Left colon (tissue), 2 donors: ENCODE measurements around the gene TEC. TPM values are rescaled to one million over a fixed set of nuclear protein-coding genes. Genes with fewer than 3 reads are reported as not detected.
A peak's percentile ranks its signal among the peaks of the same experiment; 100 is the strongest.
"Not testable (repeated sequence)": the region's sequence is repeated elsewhere in the genome, so short reads cannot be mapped to it uniquely, and the experiment has no call there.

Experiments
- ATAC-seq: fragments of 200-7000 bp; cut with Tn5 transposase; one replicate; pipeline ENCODE4 v1.9.1; 2020; ENCODE audit warnings: mild to moderate bottlenecking, moderate library complexity
- DNase-seq, 2 donors: peaks; one replicate each; pipeline ENCODE4 v3.0.0-alpha.2; 2020
- intact Hi-C, 2 donors: fragments of 100-400 bp; cut with DNase I in 1 of 2; cut with micrococcal nuclease in 1 of 2; formaldehyde crosslinking; loops; one replicate each; pipeline versions ENCODE4 v1.11.2 to v1.14.0; 2022; cut with DNase I, micrococcal nuclease
- long read RNA-seq: library from polyadenylated mRNA; unstranded; transcript quantifications from one replicate; pipeline ENCODE4 v2.0.0, GENCODE V29; 2021
- total RNA-seq, 2 donors: library from RNA; stranded (reverse); fragmentation: NEBNext Ultra II Directional; extraction: Animal tissue kit (Norgen Biotek cat#: 25700); gene quantifications; one replicate each; pipeline ENCODE4 v1.2.1, GENCODE V29; 2021
- donor health status: DM: no; HTN: no; CAD: no.
- donor health status: DM: yes; HTN: yes; CAD: no.

The TEC gene
- 1 to 10 TPM; 3.1 to 3.6 TPM for total RNA-seq
- long read RNA-seq, partial matches to known transcripts: 0 of 5 reads
- long read RNA-seq, other reads (novel, unspliced or antisense): 4 of 5 reads

DNA sequence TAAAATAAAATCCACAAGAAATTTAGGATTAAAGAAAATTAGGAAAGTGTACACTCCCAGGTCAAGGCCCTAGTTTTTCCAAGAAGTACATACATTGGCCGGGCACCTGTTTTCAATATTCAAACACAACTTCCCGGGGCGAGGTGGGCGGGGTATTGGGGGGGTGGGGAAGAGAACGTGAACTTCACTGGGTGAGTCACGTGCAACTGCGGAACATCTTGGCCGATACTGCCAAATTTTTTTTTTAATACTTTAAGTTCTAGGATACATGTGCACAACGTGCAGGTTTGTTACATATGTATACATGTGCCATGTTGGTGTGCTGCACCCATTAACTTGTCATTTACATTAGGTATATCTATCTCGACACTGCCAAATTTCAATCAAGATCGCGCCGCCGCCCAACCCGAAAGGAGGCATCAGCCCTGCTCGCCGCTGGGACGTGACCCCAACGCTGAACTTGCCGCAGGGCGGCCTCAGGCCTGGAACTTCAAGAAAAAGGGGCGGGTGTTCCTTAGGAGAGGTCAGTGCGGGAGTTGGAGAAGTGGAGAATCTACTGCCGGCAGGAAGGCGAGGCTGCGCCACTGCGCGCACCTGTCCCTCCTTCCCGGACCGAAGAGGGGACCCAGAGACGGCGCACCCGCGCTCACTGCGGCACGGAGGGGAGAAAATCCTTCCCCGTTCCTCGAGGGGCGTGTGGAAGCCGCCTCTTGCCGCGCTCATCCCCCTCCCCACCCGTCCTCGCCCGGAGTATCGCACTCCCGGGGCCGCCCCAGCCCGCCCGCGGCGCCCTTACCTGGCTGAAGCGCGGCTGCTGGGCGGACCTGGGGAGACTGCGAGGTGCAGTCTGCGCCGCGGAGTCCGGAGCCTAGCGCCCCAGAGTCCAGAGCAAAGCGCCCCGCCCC lies at the start of gene TEC:
Gene TEC (minus strand): TSS at position 883 of the 905 bp plus-strand sequence. CDS start 41,224 bp downstream, outside the sequence.
- DNase-seq (peak; percentile 44 to 60), ATAC-seq (peak; percentile 69)
- intact Hi-C loops: no loop called here

DNA sequence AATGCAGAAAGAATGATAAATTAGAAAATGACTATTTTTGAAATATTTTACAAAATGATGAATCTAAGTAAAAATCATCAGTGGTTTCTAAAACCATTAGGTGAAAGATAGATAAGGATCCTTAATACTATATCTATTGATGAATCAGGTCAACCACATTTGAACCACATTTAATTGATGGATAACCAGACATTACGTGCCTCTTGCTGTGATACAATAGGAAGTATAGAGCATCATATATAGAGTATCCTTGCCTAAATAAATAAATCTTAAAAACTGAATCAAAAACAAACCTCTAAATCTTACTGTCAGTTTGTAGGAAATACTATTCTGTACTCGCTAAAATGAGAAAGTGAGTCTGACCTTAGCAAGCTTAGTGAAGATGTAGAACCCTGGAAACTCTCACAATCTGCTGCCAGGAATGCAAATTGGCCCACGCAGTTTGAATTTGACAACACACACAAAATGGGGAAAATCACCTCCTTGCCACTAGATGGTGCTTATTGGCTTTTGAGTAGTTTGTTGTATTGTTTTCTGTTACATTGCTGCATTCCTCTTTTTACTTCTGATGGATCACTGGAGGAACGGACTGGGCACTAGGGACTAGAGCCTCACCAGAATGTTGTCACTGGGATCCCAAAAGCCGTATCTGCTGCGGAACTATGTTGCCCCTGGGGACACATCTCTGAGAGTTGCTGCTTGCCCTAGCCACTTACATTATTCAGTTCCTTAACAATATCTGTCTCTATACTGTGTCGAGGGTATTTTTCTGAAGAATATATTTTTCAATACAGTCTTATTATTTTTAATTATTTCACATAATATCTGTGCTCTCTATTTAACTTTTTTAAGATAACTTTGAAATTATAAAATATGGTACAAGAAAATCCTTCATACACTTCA lies 46.3 kb upstream of the TEC start:
- DNase-seq (no peak), ATAC-seq (peak; percentile 84)
- intact Hi-C loops: no loop called here

DNA sequence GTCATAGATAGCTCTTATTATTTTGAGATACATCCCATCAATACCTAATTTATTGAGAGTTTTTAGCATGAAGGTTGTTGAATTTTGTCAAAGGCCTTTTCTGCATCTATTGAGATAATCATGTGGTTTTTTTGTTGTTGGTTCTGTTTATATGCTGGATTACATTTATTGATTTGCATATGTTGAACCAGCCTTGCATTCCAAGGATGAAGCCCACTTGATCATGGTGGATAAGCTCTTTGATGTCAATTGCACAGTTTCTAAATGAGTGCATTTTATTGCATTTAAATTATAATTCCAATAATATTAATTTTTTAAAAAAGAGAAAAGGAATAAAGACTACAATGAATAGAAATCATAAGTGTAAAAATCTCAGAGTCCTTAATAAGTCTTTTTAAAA lies 45.1 kb upstream of the TEC start:
- intact Hi-C loops, ATAC-seq, DNase-seq: not testable (repeated sequence)

DNA sequence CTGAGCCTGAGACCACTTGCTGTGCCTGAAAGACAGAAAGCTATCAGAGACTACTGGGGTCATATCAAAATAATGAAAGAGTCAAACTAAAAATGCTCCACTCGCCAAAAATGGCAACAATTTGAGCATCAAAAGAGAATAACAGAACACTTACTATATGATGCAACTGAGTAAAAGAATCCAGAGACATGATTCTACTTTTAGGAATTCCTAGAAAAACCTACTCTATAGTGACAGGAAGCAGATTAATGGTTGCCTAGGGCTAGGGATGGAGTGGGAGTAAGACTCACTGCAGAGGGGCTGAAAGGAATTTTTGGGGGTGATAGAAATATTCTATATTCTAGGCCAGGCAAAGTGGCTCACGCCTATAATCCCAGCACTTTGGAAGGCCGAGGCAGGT lies 42.3 kb upstream of the TEC start:
- intact Hi-C loops: no loop called here
- ATAC-seq: no peak
- DNase-seq: no peak

DNA sequence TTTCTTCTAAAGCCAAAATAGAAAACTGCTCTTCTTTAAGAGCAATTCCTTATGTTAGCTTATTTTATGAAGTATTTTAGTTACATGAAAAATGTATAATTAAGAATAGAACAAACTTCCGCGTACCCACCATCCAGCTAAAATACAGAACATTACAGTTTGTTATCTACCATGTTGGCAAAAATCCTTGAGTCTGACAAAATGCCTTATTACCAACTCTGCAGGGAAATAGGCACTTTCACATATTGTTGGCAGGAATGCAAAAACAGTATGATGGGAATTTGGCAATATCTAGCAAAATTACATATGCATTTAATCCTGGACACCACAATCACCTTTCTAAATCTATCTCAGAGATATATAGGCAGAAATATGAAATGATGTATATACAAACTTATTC lies 39.3 kb upstream of the TEC start:
- no peak for ATAC-seq
- intact Hi-C loops: no loop called here
- DNase-seq: no peak

DNA sequence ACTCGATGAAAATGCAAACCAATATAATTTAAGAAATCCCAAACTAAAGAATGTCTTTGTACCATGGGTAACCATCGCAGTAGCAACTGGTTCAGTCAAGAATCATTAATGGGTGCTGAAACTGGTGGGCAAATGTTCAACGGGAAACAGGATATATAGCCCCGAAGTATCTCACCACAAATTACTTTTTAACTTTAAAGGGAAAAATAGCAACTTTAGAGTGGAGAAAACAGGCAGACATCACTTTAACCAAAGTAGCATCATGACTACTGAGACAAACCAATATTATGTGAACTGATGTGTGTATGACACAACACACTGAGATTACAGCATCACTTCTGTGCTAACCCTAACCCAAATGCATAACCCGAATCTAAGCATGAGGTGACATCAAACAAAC lies 37.9 kb upstream of the TEC start:
- intact Hi-C loops: no loop called here
- ATAC-seq (no peak), DNase-seq (no peak)

DNA sequence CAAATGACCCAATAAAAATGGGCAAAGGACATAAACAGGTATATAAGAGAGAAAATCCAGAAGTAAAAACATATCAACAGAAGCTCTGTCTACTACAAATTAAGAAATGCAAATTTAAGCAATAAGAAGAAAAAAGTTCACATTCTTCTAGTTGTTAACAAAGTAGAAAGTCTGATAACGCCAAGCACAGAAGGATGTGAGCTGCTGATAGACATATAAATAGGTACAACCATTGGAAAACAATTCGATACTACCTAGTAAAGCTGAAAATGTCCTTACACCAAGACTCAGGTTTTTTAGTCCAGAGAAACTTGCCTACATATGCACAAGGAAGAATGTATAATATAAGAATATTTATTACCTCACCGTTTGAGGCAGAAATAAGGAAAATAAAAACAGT lies 35.9 kb upstream of the TEC start:
- ATAC-seq: no peak
- intact Hi-C loops: no loop called here
- no peak for DNase-seq

DNA sequence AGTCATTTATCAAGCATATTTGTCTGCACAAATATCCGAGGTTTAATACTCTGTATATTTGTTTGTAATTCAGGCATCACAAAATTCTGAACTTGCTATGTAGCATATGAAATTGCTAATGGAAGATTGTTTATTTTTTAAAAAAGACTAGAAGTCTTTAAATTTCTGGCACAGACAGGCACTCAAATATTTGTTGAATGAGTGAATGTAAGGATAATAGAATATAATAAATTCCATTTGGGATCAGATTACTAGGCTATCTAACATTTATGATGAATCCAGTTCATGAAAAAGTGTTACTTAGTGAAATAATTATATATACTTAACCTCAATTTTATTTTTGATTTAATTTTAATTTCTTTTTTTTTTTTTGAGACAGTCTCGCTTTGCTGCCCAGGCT lies 30.4 kb upstream of the TEC start:
- intact Hi-C loops: no loop called here
- ATAC-seq (no peak), DNase-seq (no peak)

DNA sequence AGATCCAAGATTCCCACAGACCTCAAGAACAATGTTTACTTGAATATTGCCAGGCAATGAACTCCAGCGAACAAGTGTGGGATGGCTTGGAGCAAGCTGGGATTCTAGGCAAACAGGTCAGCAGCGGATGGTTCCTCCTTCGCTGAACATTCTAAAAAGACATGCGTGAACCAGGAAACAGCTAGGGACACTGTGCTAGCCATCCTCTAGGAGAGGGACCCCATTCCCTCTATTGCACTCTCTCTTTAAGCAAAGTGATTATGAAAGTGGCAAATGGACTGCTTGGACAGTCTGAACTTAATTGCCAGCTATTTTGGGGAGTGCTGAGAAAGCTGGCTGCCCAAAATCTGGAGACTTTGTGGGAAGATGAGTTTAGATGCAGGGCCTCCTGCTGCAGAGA lies 29.9 kb upstream of the TEC start:
- DNase-seq (no peak), ATAC-seq (no peak)
- intact Hi-C loops: no loop called here

DNA sequence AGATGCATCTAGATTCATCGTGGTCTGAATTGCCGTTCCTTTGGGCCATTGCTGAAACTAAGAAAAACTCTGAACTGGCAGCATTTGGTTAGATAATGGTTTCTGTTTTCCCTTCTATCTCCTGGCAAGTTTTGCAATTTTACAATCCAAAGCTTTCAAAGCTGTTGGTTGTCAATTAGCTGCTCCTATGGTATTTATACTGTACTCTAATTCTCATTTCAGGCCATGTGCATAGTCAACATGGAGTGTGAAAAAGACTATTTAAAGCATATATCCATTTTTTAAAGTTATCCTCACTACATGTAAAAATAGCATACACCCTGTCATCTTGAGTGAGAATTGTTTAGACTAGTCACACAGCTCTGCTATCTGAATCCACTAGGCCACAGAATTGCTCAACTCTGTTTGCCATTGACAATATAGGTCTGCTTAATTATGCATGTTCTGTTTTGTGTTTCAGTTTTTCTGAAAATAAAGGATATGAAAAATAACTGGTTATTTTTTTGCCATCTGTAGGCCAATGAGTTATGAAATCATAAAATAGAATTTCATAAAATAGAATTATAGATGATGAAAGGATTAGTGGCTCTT lies 27.7 kb upstream of the TEC start:
- DNase-seq: no peak
- ATAC-seq: no peak
- intact Hi-C loops: no loop called here

DNA sequence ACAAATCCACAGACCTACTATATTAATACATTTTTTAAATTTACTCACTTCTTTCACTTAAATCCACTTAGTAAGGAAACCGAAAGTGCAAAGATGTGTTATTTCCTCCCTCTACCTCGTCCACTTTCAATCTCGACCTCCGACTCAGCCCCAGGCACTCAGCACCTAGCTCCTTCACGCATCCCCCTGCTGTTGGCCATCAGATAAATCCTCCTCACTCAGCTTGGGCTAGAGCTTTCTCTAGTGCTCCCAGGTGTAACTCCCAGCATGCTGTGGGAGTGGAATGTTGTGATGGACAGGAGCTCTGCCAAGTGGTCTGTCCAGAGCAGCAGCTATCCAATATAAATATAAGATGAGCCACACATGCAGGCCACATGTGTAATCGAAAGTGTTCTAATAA lies 26.7 kb upstream of the TEC start:
- intact Hi-C loops: no loop called here
- no peak for ATAC-seq
- DNase-seq: no peak

DNA sequence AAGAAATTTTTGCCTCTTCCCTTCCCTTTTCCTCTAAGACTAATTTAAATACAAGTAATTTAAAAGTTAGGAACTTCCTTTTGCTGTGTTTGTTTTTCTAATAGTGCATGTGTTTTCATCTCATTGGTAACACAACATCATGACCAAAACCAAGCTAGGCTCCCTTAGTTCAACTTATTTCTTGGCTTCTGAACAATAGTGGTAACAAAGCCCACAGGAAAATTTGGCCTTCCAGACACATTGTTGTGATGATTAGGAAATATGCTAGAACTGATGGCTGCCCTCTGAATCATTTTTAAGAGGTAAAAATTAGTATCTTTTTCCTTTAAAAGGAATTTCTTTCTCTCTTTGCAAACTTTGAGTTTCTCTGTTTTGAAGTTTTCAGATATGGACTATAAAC lies 25.5 kb upstream of the TEC start:
- intact Hi-C loops: no loop called here
- DNase-seq (no peak), ATAC-seq (no peak)

DNA sequence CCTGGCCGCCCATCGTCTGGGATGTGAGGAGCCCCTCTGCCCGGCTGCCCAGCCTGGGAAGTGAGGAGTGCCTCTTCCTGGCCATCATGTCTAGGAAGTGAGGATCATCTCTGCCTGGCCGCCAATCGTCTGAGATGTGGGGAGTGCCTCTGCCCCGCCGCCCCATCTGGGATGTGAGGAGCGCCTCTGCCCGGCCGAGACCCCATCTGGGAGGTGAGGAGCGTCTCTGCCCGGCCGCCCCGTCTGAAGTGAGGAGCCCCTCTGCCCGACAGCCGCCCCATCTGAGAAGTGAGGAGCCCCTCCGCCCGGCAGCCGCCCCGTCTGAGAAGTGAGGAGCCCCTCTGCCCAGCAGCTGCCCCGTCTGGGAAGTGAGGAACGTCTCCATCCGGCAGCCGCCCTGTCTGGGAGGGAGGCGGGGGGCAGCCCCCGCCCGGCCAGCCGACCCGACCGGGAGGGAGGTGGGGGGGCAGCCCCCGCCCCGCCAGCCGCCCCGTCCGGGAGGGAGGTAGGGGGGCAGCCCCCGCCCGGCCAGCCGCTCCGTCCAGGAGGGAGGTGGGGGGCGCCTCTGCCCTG lies 22.7 kb upstream of the TEC start:
- ATAC-seq, intact Hi-C loops, DNase-seq: not testable (repeated sequence)

DNA sequence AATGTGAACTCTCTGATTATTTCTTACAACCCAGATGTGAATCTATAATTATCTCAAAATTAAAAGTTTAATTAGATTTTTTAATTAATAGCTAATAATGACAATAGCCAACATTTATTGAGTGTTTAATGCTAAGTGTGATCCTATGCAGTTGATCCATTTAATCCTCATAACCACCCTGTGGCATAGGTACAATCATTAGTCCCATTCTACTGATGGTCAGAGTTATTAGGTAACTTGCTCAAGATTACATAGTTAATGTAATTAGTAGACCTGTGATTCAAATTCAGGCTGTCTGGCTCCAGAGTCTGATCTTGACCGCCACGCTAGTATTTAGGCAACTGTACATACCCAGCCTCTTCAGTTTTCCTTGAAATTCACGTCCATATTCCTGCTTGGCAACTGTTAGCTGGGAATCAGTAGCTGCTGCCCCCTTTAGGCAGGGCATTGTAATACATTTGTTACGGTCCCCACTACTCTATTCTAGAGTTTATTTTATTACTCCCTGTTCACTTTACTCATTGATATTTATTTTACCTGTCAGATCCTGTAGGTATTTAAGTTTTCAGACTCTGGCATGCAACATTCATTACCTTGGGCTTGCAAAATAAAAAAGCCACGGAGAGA lies 20.6 kb upstream of the TEC start:
- intact Hi-C loops: no loop called here
- peak; percentile 82 for ATAC-seq

DNA sequence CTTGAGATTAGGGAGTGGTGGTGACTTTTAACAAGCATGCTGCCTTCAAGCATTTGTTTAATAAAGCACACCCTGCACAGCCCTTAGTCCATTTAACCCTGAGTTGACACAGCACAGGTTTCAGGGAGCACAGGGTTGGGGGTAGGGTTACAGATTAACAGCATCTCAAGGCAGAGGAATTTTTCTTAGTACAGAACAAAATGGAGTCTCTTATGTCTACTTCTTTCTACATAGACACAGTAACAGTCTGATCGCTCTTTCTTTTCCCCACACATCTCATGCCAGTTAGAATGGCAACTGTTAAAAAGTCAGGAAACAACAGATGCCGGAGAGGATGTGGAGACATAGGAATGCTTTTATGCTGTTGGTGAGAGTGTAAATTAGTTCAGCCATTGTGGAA lies 16.4 kb upstream of the TEC start:
- intact Hi-C loops, DNase-seq, ATAC-seq: not testable (repeated sequence)

More for the DNA sequence above, 20.6 kb upstream of the TEC start:
- DNase-seq: no peak

DNA sequence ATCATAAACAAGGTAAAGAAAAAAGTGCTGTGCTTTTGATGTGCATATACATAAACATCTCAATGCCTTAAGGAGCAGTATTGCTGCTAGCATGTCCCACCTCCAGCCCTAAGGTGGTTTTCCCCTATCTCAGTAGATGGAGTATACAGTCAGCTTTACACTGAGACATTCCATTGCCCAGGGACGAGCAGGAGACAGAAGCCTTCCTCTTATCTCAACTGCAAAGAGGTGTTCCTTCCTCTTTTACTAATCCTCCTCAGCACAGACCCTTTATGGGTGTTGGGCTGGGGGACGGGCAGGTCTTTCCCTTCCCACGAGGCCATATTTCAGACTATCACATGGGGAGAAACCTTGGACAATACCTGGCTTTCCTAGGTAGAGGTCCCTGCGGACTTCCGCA lies 16.0 kb upstream of the TEC start:
- ATAC-seq, DNase-seq, intact Hi-C loops: not testable (repeated sequence)

DNA sequence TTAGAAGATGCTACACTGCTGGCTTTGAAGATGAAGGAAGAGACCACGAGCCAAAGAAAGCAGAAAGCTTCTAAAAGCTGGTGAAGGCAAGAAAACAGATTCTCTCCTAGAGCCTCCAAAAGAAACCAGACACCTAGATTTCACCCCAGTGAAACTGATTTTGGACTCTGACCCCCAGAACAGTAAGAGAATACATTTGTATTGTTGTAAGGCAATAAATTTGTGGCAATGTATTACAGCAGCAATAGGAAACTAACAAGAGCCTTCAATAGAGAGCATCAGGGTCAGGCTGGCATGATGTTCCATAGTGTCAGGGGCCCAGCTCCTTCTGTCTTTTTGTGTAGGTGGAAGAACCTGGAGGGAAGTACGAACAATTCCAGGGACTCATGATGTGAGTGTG lies 6.0 kb upstream of the TEC start:
- intact Hi-C loops: no loop called here
- DNase-seq (no peak), ATAC-seq (peak; percentile 90)

DNA sequence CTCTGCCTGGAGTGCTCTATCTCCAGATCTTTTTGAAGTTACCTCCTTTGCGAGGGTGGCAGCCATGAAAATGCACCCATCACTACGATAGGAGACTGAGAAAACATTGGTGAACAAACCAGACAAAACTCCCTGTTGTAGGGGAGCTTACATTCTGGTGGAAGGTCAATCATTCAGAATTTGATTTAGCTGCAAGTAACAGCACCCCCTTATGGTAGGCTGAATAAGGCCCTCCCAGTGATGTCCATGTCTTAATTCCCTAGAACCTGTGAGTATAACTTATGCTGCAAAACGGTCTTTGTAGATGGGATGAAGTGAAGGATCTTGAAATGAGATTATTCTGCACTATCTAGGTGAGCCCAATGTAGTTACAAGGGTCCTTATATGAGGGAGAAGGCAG lies 5.6 kb upstream of the TEC start:
- peak; percentile 56 for ATAC-seq
- DNase-seq: no peak
- intact Hi-C loops: no loop called here

DNA sequence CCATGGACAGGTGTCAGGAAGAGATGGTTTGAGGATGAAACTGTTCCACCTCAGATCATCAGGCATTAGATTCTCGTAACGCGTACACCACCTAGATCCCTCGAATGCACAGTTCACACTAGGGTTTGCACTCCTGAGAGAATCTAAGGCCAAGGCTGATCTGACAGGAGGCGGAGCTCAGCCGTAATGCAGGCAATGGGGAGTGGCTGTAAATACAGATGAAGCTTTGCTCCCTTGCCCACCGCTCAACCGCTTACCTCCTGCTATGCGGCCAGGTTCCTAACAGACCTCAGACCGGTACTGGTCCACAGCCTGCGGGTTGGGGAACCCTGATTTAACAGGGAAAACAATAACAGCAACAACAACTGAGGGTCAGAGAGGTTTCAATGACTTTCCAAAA lies 2.0 kb upstream of the TEC start:
- ATAC-seq (no peak), DNase-seq (no peak)
- intact Hi-C loops: no loop called here
